Brain microvascular endothelial cell (primary cell): Measurements from ENCODE around the gene TUBE1.

Experiments used
- DNase-seq: peaks from one replicate; pipeline ENCODE4 v3.0.0-alpha.2; 2020
- H3K27ac ChIP-seq: fragments of 250-450 bp; sonication (Bioruptor Pico); 2 replicates; pipeline ENCODE4 v1.5.1; 2020; ENCODE audit warnings: mild to moderate bottlenecking, moderate library complexity
- H3K27me3 ChIP-seq: fragments of 250-450 bp; sonication (Bioruptor Pico); replicated peaks from 2 replicates; pipeline ENCODE4 v1.5.1; 2020; ENCODE audit warnings: mild to moderate bottlenecking
- H3K36me3 ChIP-seq: fragments of 250-450 bp; sonication (Bioruptor Pico); replicated peaks from 2 replicates; pipeline ENCODE4 v1.5.1; 2020; ENCODE audit warnings: mild to moderate bottlenecking
- H3K4me3 ChIP-seq: 2 replicates; pipeline ENCODE4 v1.5.1; 2011; ENCODE audit warnings: low read depth, mild to moderate bottlenecking, control low read depth, low read length, moderate library complexity
- in situ Hi-C: cut with HindIII; loops from 2 replicates; pipeline ENCODE4 v1.10.0; 2017; ENCODE audit warnings: low sequenced_read_pairs, low pct_ligation_motif_present
- TF ChIP-seq, protein P1 (sequence below): IDR thresholded peaks from 2 replicates; pipeline ENCODE4 v1.5.1; 2011; ENCODE audit warnings: low read depth, mild to moderate bottlenecking, moderate library complexity, low read length, control low read depth, inconsistent platforms; ENCODE audit errors: missing control alignments

Gene TUBE1

DNA sequence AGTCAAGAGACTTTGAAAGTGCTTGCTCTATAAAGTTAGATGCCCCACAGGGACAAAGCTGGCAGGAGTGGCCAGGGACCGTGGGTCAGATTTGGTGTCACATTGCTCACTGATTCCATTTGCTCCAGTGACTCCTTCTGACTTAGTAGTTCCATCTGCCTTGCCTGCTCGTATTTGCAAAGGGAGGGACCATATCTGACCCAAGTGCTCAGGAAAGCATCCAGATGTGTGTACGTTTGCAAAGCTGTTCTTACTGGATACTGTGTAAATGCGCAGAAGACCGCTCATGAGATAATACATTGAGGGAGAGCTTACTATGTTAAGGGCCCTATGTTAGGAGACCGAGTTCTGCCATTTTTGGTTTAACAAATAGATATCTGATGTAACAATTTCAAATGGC, 54.6 kb downstream of the TUBE1 start:
- no peaks in the 10 kb centered on the region for H3K27me3 ChIP-seq
- no peak overlapping the region for H3K4me3 ChIP-seq
- H3K27ac ChIP-seq: no peak overlapping the region
- no peak for DNase-seq
- in situ Hi-C loops: no loop called here
- no peaks in the 10 kb centered on the region for H3K36me3 ChIP-seq
- TF ChIP-seq, protein P1, sequence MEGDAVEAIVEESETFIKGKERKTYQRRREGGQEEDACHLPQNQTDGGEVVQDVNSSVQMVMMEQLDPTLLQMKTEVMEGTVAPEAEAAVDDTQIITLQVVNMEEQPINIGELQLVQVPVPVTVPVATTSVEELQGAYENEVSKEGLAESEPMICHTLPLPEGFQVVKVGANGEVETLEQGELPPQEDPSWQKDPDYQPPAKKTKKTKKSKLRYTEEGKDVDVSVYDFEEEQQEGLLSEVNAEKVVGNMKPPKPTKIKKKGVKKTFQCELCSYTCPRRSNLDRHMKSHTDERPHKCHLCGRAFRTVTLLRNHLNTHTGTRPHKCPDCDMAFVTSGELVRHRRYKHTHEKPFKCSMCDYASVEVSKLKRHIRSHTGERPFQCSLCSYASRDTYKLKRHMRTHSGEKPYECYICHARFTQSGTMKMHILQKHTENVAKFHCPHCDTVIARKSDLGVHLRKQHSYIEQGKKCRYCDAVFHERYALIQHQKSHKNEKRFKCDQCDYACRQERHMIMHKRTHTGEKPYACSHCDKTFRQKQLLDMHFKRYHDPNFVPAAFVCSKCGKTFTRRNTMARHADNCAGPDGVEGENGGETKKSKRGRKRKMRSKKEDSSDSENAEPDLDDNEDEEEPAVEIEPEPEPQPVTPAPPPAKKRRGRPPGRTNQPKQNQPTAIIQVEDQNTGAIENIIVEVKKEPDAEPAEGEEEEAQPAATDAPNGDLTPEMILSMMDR: no peak

DNA sequence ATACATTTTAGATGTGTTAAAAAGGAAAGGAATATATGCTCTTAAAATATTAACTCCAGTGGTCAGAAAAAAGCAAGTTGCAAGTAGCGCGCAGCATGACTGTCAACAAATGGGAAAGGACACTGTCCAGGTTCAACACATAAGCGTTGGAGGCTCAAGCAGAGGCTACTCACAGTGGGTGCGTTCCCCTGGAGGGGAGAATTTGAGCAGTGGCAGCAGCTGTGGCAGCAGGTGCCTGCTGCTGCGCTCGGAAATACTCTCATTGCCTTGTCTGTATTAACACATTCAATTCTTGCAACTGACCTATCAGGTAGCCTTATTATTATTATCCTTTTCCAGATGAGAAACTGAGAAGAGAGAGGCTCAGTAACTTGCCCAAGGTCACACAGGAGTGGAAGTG, 55.3 kb downstream of the TUBE1 start:
- TF ChIP-seq, protein P1: no peak
- H3K27me3 ChIP-seq: no peaks in the 10 kb centered on the region
- H3K36me3 ChIP-seq: no peaks in the 10 kb centered on the region
- in situ Hi-C loops: no loop called here
- H3K27ac ChIP-seq: no peak overlapping the region
- no peak overlapping the region for H3K4me3 ChIP-seq
- DNase-seq: no peak

DNA sequence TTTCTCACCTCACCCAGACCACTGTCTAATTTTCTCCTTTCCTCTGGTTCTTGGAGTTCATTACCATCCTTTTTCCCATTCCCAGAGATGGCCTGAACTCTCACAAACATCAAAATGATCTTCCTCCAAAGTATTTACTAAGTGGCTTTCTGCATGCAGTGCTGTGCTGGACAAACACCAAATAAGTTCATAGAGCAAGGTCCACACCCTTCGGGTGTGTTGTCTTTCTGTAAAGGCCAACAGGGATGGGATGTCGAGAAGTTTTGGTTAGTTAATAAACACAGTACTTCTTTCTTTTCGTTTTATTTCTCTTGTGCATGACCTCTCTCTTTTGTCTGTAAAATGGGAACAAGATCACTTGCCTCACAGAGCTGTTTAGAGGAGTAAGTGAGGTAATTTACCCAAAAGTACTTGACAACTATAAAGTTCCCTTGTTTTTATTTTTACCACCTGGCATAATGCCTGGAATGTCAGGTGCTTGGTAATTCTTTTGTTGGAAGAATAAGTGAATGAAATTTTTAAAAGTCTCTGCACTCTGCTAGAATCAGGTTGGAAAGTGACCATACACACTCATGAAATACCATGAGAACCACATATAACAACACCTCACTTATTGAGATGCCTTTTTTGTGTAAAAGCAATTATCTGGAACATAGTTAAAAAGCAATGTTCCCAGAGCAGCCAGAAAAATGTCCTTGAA, 56.2 kb downstream of the TUBE1 start:
- TF ChIP-seq, protein P1: no peak
- H3K27ac ChIP-seq: no peak overlapping the region
- DNase-seq: no peak
- H3K36me3 ChIP-seq: no peaks in the 10 kb centered on the region
- H3K27me3 ChIP-seq: no peaks in the 10 kb centered on the region
- H3K4me3 ChIP-seq: no peak overlapping the region
- in situ Hi-C loops: no loop called here

DNA sequence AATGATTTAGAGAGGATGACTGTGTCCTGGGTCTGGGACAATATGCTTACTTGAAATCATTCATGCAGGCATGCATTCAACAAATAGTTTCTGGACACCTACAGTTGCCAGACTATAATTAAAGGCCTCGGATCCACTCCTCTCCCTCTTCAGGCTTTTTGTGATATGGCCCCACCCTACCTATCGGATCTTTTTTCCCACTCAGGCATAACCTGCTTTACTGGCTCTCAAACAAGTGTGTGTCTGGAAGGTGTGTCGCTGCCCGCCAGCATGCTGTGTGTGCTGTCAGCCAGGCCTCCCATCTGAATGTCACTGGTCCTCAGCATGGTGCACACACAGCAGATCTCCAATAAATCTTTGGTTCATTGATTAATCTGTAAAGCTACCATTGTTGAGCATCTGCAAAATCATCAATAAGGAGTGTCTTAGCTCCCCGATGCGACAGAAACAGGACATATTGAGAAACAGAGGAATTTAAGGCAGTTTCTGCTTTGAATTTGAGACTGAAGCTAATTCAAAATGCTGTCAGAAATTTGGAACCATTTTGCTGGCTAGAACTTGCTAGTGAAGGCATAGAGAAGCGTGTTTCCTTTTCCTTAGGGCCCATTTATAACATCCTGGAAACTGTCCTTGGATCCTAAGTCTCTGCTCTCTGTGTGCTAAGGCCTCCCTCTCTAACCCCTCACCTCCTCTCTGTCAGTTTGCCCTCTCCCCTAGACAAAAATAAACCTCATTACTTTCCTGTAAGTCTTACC, 56.9 kb downstream of the TUBE1 start:
- H3K27ac ChIP-seq: no peak overlapping the region
- H3K36me3 ChIP-seq: no peaks in the 10 kb centered on the region
- TF ChIP-seq, protein P1: no peak
- H3K27me3 ChIP-seq: no peaks in the 10 kb centered on the region
- in situ Hi-C loops: no loop called here
- no peak for DNase-seq
- no peak overlapping the region for H3K4me3 ChIP-seq

DNA sequence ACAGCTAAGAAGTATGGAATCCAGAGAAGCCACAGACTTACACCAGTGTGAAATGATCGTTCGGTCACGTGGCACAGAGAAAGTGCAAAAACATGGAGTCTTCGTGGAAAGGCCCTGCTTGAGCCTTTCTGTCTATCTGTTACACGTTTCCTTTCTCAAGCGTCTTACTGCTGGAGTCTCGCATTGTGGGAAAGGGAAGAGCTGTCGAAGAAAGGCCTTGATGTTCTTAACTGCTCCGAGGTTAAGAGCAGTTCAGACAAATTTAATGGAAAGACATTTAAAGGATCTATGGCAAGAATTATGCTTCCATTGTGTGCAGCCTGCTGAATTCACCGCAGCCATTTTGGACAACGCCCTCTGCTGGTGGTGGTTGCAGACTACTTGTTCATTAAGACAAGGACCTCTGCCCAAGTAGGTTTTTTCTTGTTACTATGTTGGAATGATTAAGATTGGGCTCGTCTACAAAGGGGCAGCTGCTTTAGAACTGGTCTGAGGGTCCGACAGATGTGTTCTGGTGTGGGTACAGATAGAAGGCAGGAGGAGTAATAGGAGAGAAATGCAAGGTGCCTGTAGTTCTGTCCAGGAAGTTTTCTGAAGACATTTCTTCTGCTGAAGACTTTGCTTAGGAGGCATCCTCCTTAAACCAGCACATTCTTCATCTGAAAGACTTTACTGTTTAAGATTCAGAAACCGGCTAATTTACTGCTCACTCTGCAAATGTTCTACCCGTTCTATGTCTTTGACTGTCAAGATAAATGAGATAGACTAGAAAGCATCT, 58.0 kb downstream of the TUBE1 start:
- H3K27ac ChIP-seq: no peak overlapping the region
- H3K4me3 ChIP-seq: no peak overlapping the region
- H3K27me3 ChIP-seq: no peaks in the 10 kb centered on the region
- peak; percentile 74 for DNase-seq
- in situ Hi-C loops: no loop called here
- no peaks in the 10 kb centered on the region for H3K36me3 ChIP-seq
- TF ChIP-seq, protein P1: peak; percentile 87
